ENCODE results near the gene MRGPRF.

Gene MRGPRF

DNA sequence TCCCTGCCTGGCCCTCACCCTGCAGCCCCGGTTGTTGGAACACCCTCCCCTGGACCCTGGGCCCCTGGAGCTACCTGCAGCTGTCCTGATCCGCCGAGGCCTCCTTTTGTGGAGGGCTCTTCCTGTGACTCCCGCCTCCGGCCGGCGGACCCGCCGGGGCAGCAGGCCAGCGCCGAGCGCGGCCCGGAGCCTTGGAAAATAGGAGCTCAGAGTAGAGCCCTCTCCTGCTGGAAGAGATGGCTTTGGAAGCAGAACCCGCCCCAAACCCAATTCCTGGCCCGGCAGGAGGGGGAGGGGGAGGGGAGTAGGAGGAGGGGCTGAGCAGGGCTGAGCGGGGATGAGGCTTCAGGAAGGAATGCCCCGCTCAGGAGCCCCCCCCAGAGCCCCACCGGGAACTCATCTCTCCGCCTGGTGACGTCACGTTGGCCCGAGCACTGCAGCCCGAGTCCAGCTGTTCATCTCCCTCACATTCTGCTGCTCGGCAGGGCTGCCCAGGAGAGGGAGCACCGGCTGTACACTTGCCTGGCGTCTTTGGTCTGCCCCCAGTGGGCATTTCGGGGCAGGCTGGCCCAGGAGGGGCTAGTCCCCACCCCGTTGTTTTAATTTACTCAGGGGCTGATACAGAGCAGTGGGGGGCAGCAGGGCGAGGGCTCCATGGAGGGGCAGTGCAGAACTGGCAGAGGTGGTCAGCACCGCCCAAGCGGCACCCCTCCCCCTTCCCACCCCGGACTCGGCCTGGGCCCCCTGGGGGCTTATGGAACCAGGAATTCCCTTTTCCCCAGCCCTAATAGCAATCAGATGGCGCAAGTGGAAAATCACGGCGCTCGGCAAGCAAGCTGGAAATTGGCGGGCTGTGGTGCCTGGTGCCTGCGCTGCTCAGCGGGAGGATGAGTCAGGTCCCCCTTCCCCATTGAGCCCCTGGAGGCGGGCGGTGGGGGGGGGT lies at the start of gene MRGPRF:
Gene MRGPRF, minus strand, starts transcription at position 238 of the 943 bp plus-strand sequence. CDS start 3,345 bp downstream, outside the sequence.
- peak; percentile 62 for DNase-seq (ENCODE audit: low read depth, low spot score)

DNA sequence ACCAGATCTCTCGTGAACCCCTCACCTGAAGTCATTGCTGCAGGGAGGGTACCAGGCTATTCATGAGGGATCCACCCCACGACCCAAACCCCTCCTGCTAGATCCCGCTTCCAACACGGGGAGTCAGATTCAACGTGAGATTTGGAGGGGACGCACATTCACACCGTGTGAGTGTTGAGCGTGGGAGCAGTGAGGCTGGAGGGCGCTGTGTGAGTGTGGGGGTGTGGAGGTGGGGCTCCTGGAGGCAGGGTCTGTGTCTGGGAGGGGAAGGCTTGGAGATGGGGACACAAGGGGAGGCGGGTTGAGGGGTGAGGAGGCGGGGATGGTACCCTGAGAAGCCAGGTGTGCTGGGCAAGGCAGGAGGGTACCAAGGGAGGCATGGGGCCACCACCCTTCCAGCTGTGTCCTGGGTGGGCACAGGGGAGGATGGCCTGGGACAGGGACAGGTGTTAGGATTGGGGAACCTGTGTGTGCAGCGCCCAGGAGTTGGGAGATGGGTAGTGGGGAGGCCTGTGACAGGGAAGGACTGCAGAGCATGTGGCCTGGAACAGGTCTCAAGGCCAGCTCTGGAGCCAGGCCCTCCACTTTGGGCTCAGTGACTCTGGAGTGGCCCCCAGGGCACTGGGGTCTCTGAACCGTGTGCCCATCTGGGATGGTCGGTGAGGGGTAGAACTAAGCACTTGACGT lies 49.3 kb upstream of the MRGPRF start:
- DNase-seq (ENCODE audit: low read depth, low spot score): no peak

GRCh38 chr11:69061713-69062053 lies 48.6 kb upstream of the MRGPRF start:
- DNase-seq (ENCODE audit: low read depth, low spot score): no peak

DNA sequence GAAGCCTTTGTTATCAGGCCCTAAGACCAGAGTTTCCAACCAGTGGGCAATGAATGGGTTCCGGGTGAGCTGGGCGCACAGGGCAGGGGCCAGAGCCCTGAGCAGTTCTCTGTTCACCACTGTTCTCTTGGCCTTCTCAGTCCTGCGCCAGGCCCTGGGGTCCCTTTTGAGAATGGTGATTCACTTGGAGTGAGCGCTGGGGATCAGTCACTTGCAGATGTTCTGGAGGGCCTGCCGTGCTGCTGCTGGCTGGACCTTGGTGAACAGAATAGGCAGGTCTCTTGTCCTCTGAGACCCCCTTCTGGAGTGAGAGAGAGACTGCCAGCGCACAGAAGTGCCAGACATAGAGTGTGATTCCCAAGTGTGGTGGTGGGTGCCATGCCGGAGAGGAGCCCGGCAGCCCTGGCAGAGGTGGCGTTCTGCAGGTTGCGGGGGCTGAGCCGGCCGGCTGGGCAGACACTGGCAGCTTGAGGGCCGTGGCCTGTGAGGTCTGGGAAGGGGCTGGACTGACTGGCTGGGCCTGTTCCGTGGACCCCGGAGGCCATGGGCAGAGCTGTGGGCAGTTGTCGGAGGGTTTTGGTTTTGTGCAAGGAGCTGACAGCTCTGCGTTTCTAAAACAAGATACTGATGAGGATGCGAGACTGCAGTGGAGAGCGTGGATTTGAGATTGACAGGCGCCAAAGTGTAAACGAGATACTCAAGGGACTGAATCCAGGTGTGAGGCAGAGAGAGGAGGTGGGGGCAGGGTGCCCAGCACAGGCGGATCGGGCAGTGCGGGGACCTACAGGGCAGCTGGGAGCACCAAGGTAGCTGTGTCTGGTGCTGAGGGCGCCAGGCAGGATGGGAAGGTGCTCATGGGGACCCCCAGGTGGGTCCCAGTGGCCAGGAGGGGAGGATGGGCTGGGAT lies 48.0 kb upstream of the MRGPRF start:
- no peak for DNase-seq (ENCODE audit: low read depth, low spot score)

DNA sequence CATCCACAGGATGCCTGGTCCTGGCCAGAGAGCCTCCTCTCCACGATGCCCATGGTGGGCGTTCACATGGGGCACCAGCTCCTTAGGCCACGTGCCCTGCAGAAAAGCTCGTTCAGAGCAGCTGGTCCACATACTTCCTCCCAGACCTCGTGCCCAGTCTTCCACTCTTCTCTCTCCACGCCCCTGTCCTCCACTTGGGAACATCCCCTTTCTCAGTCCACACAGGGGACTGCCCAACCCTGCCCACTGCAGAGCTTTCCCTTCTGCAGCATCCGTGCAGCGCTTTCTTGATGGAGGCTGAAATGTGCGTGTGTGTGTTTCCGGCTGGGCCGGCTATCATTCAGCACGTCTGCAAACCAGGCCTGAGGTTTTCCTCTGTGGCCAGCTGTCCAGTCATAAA lies 46.9 kb upstream of the MRGPRF start:
- DNase-seq (ENCODE audit: low read depth, low spot score): no peak

GRCh38 chr11:69059429-69059828 lies 46.4 kb upstream of the MRGPRF start:
- DNase-seq (ENCODE audit: low read depth, low spot score): no peak

DNA sequence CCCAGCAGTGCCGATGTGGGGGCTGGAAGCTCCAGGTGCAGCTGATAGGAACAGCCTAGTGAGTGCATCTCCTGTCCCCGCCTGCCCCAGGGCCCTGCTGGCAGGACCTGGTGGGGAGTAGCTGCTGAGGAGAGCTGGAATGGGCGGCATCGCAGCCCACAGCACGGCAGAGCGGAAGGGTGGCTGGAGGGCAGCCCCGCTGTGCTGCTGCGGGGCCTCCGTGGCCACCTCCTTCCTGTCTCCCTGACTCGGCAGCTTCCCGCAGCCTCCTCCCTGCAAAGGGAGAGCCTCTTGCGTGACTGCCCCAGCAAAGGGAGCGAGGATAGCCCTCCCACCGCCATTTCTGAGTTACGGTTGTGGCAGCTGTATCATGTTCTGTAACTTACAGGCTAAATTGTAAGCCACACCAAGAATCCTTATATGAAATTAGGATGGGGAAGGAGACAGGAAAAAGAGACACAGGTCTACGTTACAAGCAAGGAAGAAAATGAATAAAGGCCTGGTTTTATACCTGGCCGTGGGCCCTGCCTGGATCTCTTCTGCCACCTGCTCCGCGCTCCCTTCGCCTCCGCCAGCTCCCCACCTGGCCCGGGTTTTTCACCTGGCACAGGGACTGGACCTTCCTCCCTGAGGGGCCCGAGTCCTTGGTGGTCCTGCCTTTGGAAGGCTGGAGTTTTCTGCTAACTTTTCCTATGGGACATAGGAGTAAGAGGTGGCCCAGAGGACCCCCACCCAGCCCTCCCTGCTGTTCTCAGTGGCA lies 45.6 kb upstream of the MRGPRF start:
- DNase-seq (ENCODE audit: low read depth, low spot score): no peak

DNA sequence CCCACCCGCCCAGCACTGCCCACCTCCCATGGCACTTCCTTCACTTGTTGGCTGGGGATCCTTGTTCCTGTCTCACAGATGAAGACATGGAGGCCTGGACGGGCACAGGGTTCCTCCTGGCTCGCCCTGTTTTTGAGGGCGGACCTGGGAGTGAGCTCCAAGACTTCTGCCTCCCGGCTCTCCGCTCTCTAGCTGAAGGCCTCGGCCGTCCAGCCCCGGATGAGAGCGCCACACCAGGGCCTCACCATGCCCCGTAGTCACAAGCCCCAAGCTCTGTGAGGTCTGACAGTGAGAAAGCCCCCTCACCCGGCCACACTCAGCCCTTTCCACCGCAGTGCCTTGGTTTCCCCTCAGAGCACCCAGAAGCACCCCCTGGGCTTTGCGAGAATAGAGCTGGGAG lies 44.8 kb upstream of the MRGPRF start:
- DNase-seq (ENCODE audit: low read depth, low spot score): no peak

DNA sequence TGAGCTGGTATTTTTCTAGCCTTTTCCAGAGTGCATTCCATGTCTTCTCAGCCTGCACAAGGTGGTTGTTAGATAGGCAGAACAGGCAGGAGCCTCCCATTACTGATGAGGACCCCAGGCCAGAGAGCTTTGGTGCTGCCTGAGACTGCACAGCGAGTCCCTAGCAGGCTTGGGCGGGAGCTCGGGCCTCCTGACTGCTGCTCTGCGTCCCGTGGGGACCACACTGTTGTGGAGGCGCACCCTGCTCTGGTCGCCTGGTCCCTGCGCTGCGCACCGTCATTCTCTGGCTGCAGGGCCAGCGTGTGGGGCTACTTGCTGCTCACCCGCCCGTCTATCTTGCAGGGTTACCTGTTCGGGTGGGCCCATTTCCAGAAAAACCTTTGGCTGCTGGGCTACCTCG lies 44.2 kb upstream of the MRGPRF start:
- DNase-seq (ENCODE audit: low read depth, low spot score): no peak

DNA sequence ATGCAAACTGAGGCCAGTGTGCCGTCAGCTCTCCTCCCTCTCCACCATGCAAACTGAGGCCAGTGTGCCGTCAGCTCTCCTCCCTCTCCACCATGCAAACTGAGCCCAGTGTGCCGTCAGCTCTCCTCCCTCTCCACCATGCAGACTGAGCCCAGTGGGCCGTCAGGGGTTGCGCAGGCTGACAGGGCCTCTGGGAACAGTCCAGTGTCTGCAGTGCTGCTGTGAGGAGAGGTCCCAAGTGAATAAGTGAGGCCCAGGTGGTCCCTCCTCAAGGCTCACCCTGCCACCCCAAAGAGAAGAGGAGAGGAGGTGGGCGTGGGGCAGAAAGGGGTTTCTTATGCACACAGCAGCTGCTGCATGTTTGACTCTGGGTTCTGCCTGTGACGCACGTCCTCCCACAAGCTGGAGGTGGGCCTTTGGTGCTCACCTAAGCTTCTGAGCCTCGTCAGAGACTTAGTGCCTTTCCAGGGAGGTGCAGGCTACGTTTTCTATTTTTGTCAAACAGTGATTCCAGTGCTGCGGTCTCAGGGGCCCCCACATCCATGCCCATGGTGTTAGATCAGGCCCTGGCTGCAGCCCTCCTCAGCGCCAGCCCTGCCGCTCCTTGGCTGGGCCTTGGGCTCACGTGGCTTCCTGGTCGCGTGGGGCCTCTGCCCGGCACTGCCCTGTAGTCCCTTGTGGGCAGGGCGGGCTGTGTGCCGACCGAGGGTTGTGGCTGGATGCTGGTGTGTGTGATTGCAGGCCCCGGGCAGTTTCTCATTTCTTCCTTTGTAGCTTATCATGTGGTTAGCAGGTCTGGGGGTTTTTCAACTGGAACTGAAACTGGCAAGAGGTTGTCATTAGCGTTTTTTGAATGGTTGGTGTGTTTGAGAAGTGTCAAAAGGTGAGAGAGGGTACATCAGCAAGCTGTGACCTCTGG lies 42.8 kb upstream of the MRGPRF start:
- DNase-seq (ENCODE audit: low read depth, low spot score): no peak

DNA sequence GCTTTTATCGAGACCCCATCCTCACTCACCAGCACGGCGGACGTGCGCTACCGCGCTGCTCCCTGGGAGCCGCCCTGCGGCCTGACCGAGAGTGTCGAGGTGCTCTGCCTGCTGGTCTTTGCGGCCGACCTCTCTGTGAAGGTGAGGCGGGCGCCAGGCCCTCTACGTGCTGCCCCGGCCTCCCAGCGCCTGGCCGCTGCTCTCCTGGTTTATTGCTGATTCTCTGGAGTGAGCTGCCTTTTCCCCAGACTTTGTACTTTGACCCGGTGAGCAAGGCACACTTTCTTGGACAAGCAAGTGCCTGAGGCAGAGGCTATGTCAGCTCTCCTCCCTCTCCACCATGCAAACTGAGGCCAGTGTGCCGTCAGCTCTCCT lies 42.2 kb upstream of the MRGPRF start:
- no peak for DNase-seq (ENCODE audit: low read depth, low spot score)

- no peak for DNase-seq (ENCODE audit: low read depth, low spot score)
Observed at GRCh38 chr11:69054397-69055211, 41.6 kb upstream of the MRGPRF start.

- DNase-seq (ENCODE audit: low read depth, low spot score): no peak
Observed at GRCh38 chr11:69053546-69054396, 40.7 kb upstream of the MRGPRF start.

GRCh38 chr11:69053169-69053477 lies 40.1 kb upstream of the MRGPRF start:
- no peak for DNase-seq (ENCODE audit: low read depth, low spot score)

DNA sequence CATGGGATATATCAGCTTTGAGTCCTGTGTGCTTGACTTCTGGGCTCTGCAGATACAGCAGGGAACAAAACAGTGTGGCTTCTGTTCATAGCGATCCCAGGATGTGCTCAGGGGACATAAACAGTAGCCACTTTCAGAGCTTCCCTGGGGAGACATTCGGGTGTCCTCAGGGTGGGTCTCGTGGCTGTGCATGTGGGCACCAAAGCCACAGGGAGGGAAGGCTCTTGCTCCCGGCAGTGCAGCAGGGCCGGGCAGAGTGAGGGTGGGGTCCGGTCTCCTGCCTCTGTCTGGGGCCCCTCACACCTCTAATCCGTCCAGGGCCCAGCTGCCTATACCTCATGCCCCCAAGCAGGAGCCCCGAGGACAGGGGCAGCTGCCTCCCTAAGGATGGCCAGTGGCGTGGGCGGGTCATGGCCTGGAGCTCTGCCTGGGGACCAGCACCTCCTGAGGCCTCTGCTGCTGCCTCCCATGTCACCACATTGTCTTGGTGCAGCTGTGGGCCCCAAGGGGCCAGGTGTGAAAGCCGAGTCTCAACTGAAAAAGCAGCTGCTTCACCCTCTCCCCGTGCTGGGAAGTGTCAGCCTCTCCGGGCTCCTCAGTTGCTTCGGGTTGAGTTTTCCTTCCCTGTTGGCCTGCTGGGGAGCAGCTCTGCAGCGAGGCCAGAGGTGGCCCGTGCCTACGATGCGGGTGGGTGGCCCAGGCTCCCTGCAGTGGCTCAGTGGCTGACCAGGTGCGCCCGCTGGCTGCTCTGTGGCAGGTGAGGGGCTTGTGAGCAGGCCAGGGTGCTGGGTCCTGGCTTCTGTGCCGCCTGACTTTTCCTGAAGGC lies 39.5 kb upstream of the MRGPRF start:
- DNase-seq (ENCODE audit: low read depth, low spot score): no peak

- no peak for DNase-seq (ENCODE audit: low read depth, low spot score)
Observed at GRCh38 chr11:69051381-69052342, 38.6 kb upstream of the MRGPRF start.

Data from smooth muscle cell of the brain vasculature (primary cell).